MV-4-11 (cell line): Measurements from ENCODE around the gene ZBTB7C.
"Not testable (repeated sequence)": the region's sequence is repeated elsewhere in the genome, so short reads cannot be mapped to it uniquely, and the experiment has no call there.

ENCODE experiments used
- DNase-seq: peaks from one replicate; lab custom pipeline; 2025; lab: John Stamatoyannopoulos, UW

Gene ZBTB7C

GRCh38 chr18:48297139-48297538 lies 112.0 kb downstream of the ZBTB7C start:
- DNase-seq, result no peak

- DNase-seq, result no peak
Observed at GRCh38 chr18:48296581-48296980, 112.6 kb downstream of the ZBTB7C start.

- DNase-seq, result no peak
Observed at GRCh38 chr18:48295586-48296311, 113.4 kb downstream of the ZBTB7C start.

- no peak for DNase-seq
Observed at GRCh38 chr18:48294899-48295585, 114.1 kb downstream of the ZBTB7C start.

- peak; percentile 13 for DNase-seq
Observed at GRCh38 chr18:48293954-48294898, 115.0 kb downstream of the ZBTB7C start.

GRCh38 chr18:48292782-48293424 lies 116.3 kb downstream of the ZBTB7C start:
- peak; percentile 64 for DNase-seq

- DNase-seq, result peak; percentile 75
Observed at GRCh38 chr18:48292229-48292628, 117.0 kb downstream of the ZBTB7C start.

- DNase-seq, result no peak
Observed at GRCh38 chr18:48290162-48290926, 118.8 kb downstream of the ZBTB7C start.

GRCh38 chr18:48284743-48285142 lies 124.4 kb downstream of the ZBTB7C start:
- DNase-seq, result no peak

- not testable (repeated sequence) for DNase-seq
Observed at GRCh38 chr18:48284011-48284410, 125.2 kb downstream of the ZBTB7C start.

- not testable (repeated sequence) for DNase-seq
Observed at GRCh38 chr18:48281460-48281859, 127.7 kb downstream of the ZBTB7C start.

- DNase-seq, result no peak
Observed at GRCh38 chr18:48279312-48279711, 129.9 kb downstream of the ZBTB7C start.

- no peak for DNase-seq
Observed at GRCh38 chr18:48278081-48278480, 131.1 kb downstream of the ZBTB7C start.

GRCh38 chr18:48274301-48274700 lies 134.9 kb downstream of the ZBTB7C start:
- DNase-seq, result no peak

GRCh38 chr18:48270929-48271328 lies 138.3 kb downstream of the ZBTB7C start:
- DNase-seq, result no peak

GRCh38 chr18:48265328-48265727 lies 143.9 kb downstream of the ZBTB7C start:
- DNase-seq, result no peak

GRCh38 chr18:48263914-48264902 lies 145.0 kb downstream of the ZBTB7C start:
- no peak for DNase-seq

- DNase-seq, result no peak
Observed at GRCh38 chr18:48263192-48263853, 145.9 kb downstream of the ZBTB7C start.

- no peak for DNase-seq
Observed at GRCh38 chr18:48260237-48260636, 148.9 kb downstream of the ZBTB7C start.
